ENCODE results near the gene SPATA17. TPM values are rescaled to one million over a fixed set of nuclear protein-coding genes. Genes with fewer than 3 reads are reported as not detected.

SPATA17 gene
- total and polyA plus RNA-seq, 4 donors: 3.3 to 13.4 (median 7.0) TPM

GRCh38 chr1:217703326-217703725 is 72.2 kb downstream of the SPATA17 start:
- TF ChIP-seq CTCF (IDR thresholded peaks at IDR 0.05; ENCODE audit: control extremely low read depth, extremely low read depth): no peak

GRCh38 chr1:217712925-217713597 is 81.9 kb downstream of the SPATA17 start:
- peak in 2 of 3 donors; percentile 54 to 65 for DNase-seq
- Histone ChIP-seq H3K9ac (ENCODE audit: insufficient read depth in 1 of 2, low read length in 2 of 2) (no peak overlapping the region), H3K27me3 (ENCODE audit: control insufficient read depth in 3 of 3, insufficient read depth in 3 of 3, low read length in 2 of 3) (no peaks in the 10 kb centered on the region), H3K27ac (ENCODE audit: low read depth in 1 of 2, low read length in 1 of 2) (no peak overlapping the region), H3K4me1 (ENCODE audit: control insufficient read depth in 5 of 5, insufficient read depth in 5 of 5, low read length in 5 of 5) (peaks cover 0 to 21% (median 0%) of the 10 kb centered on the region in 5 donors), H3K4me3 (no peak overlapping the region), H3K36me3 (ENCODE audit: control insufficient read depth in 4 of 4, insufficient read depth in 4 of 4, low read length in 4 of 4) (no peaks in the 10 kb centered on the region), H3K9me3 (ENCODE audit: control insufficient read depth in 4 of 4, insufficient read depth in 3 of 4, low read length in 3 of 4) (no peaks in the 10 kb centered on the region)
- TF ChIP-seq CTCF (IDR thresholded peaks at IDR 0.05; ENCODE audit: control extremely low read depth, extremely low read depth): no peak
- no peak for ATAC-seq (ENCODE audit: insufficient read depth, low FRiP score)
- WGBS, 2 donors: 77 to 79% methylated on average over 5 of the region's 5 CpGs

More at GRCh38 chr1:217703326-217703725, 72.2 kb downstream of the SPATA17 start:
- Histone ChIP-seq H3K4me3 (no peak overlapping the region), H3K4me1 (ENCODE audit: control insufficient read depth in 5 of 5, insufficient read depth in 5 of 5, low read length in 5 of 5) (no peaks in the 10 kb centered on the region), H3K27ac (ENCODE audit: low read depth in 1 of 2, low read length in 1 of 2) (no peak overlapping the region), H3K27me3 (ENCODE audit: control insufficient read depth in 3 of 3, insufficient read depth in 3 of 3, low read length in 2 of 3) (no peaks in the 10 kb centered on the region), H3K36me3 (ENCODE audit: control insufficient read depth in 4 of 4, insufficient read depth in 4 of 4, low read length in 4 of 4) (no peaks in the 10 kb centered on the region), H3K9ac (ENCODE audit: insufficient read depth in 1 of 2, low read length in 2 of 2) (no peak overlapping the region), H3K9me3 (ENCODE audit: control insufficient read depth in 4 of 4, insufficient read depth in 3 of 4, low read length in 3 of 4) (no peaks in the 10 kb centered on the region)
- DNase-seq (no peak), ATAC-seq (ENCODE audit: insufficient read depth, low FRiP score) (no peak)
- WGBS, 2 donors: 92% methylated on average over 6 of the region's 6 CpGs

GRCh38 chr1:217715681-217716080 is 84.5 kb downstream of the SPATA17 start:
- Histone ChIP-seq H3K9me3 (ENCODE audit: control insufficient read depth in 4 of 4, insufficient read depth in 3 of 4, low read length in 3 of 4) (no peaks in the 10 kb centered on the region), H3K36me3 (ENCODE audit: control insufficient read depth in 4 of 4, insufficient read depth in 4 of 4, low read length in 4 of 4) (no peaks in the 10 kb centered on the region), H3K27me3 (ENCODE audit: control insufficient read depth in 3 of 3, insufficient read depth in 3 of 3, low read length in 2 of 3) (no peaks in the 10 kb centered on the region), H3K4me3 (no peak overlapping the region), H3K4me1 (ENCODE audit: control insufficient read depth in 5 of 5, insufficient read depth in 5 of 5, low read length in 5 of 5) (peaks cover 0 to 21% (median 0%) of the 10 kb centered on the region in 5 donors), H3K27ac (ENCODE audit: low read depth in 1 of 2, low read length in 1 of 2) (no peak overlapping the region), H3K9ac (ENCODE audit: insufficient read depth in 1 of 2, low read length in 2 of 2) (peak overlapping the region in 1 of 2 donors; percentile 43)
- no peak for TF ChIP-seq CTCF (IDR thresholded peaks at IDR 0.05; ENCODE audit: control extremely low read depth, extremely low read depth)
- DNase-seq (peak in 2 of 3 donors; percentile 86 to 87), ATAC-seq (ENCODE audit: insufficient read depth, low FRiP score) (no peak)
- 77 to 87% methylated on average over 4 of the region's 4 CpGs for WGBS, 2 donors
